ENCODE results near the gene RBM20. TPM values are rescaled to one million over a fixed set of nuclear protein-coding genes. Genes with fewer than 3 reads are reported as not detected.

The RBM20 gene
- total and polyA plus RNA-seq, 10 of the 15 experiments (the other 5 are each of a cell fraction or from before 2014, with no cell fraction given) = 0.04 to 0.26 (median 0.15) TPM

- TF ChIP-seq E2F8 (IDR thresholded peaks at IDR 0.05; ENCODE audit: low read depth, partially characterized antibody) = no peak
These were observed 27.6 kb upstream of the RBM20 start (continued) for GRCh38 chr10:110616493-110617033.

- no peak overlapping the region for H3K4me2 ChIP-seq (ENCODE audit: control insufficient read depth, insufficient read depth)
- H3K27me3 ChIP-seq (replicated peaks in 1 of 2; ENCODE audit: control insufficient read depth in 2 of 2, insufficient read depth in 2 of 2, low read length in 1 of 2) = no peaks in the 10 kb centered on the region
- ChIA-PET CTCF (interaction anchor here (0.9 to 8.0 kb wide), 5 partner anchors 13 to 66 kb away, joined by 3 to 141 read pairs (median 5); no protein-coding TSS in a partner anchor), RAD21 (ENCODE audit: unreplicated experiment) (interaction anchor here (1.2 to 1.5 kb wide), 2 partner anchors 55 to 63 kb away, joined by 3 to 4 read pairs; no protein-coding TSS in a partner anchor), POLR2A (interaction anchor here (0.6 to 1.5 kb wide), 3 partner anchors 41 to 200 kb away, joined by 3 read pairs; no protein-coding TSS in a partner anchor), SMC1A (ENCODE audit: uncharacterized antibody, unreplicated experiment) (interaction anchor here (0.6 to 2.4 kb wide), 10 partner anchors 7 to 529 kb away, joined by 3 to 11 read pairs (median 3); no protein-coding TSS in a partner anchor)
- ATAC-seq (no peak), DNase-seq (ENCODE audit: low read depth, low spot score) (no peak), FAIRE-seq (no peak)
- WGBS (ENCODE audit: insufficient coverage, insufficient replicate concordance, low lambda C conversion rate, missing lambda C conversion rate) = 86% methylated on average over 7 of the region's 7 CpGs
- H3K9me3 ChIP-seq (replicated peaks; ENCODE audit: control insufficient read depth, insufficient read depth, low read length) = no peaks in the 10 kb centered on the region; the same call in 2 of the 3 replicates
- H3K27ac ChIP-seq (ENCODE audit: control insufficient read depth, insufficient read depth) = no peak overlapping the region
- no peak overlapping the region for H3K9ac ChIP-seq (ENCODE audit: control insufficient read depth, insufficient read depth, low read length)
- no peaks in the 10 kb centered on the region for H4K20me1 ChIP-seq (ENCODE audit: control insufficient read depth, insufficient read depth)
- intact Hi-C loops (cut with micrococcal nuclease; ENCODE audit: unreplicated experiment) = loop anchor here (10.0 kb wide), 1 partner anchor 397 kb away; no protein-coding TSS in a partner anchor
- no peaks in the 10 kb centered on the region for H3K36me3 ChIP-seq (ENCODE audit: control insufficient read depth in 2 of 2, insufficient read depth in 2 of 2, low read length in 1 of 2)
- TF ChIP-seq ZBTB33 (IDR thresholded peaks at IDR 0.05) (peak; percentile 46; the same call in 1 of the 2 replicates), PAX5 (IDR thresholded peaks at IDR 0.05; ENCODE audit: borderline replicate concordance, low read depth, low read length) (no peak), ZSCAN29 (IDR thresholded peaks at IDR 0.05) (no peak), BCL3 (IDR thresholded peaks at IDR 0.05; ENCODE audit: borderline replicate concordance, insufficient read depth, low read depth, low read length, poor library complexity, severe bottlenecking) (peak; percentile 21), MLLT1 (IDR thresholded peaks at IDR 0.05) (peak; percentile 47; the same call in 1 of the 2 replicates), RBBP5 (conservative IDR thresholded peaks at IDR 0.05) (no peak)
- BruUV-seq (replicated peaks) = no TSS peak
- no peak overlapping the region for H3K4me3 ChIP-seq
- H2AFZ ChIP-seq (ENCODE audit: control insufficient read depth, low read depth, low read length) = no peak overlapping the region
- in situ Hi-C loops (cut with MboI) = loop anchor here (25.0 kb wide), 1 partner anchor 1520 kb away; no protein-coding TSS in a partner anchor
- H3K4me1 ChIP-seq (ENCODE audit: control insufficient read depth, insufficient read depth, low read length) = peaks cover 27% of the 10 kb centered on the region
- H3K79me2 ChIP-seq (ENCODE audit: control insufficient read depth, insufficient read depth, low read length) = no peaks in the 10 kb centered on the region
These were observed 26.5 kb upstream of the RBM20 start for GRCh38 chr10:110617425-110618229.

Measured in GM12878 (cell line).